Epithelial cell of esophagus (primary cell): Measurements from ENCODE around the gene TOM1L2.
A peak's percentile ranks its signal among the peaks of the same experiment; 100 is the strongest.

Experiments used
- DNase-seq: peaks from one replicate; pipeline ENCODE4 v3.0.0; 2010; ENCODE audit warnings: low read depth
- H3K4me3 ChIP-seq: 2 replicates; pipeline ENCODE4 v1.5.1; 2011; ENCODE audit warnings: mild to moderate bottlenecking, low read length, control low read depth
- CTCF ChIP-seq: IDR thresholded peaks from 2 replicates; pipeline ENCODE4 v1.5.1; 2011; ENCODE audit warnings: low read depth, mild to moderate bottlenecking, low read length, control low read depth, inconsistent platforms; ENCODE audit not compliant: insufficient read depth; ENCODE audit errors: missing control alignments

Gene TOM1L2

GRCh38 chr17:17824119-17824782, 147.9 kb downstream of the TOM1L2 start:
- H3K4me3 ChIP-seq: peak overlapping the region; percentile 5
- no peak for DNase-seq
- no peak for TF ChIP-seq CTCF

GRCh38 chr17:17823433-17824118, 148.6 kb downstream of the TOM1L2 start:
- H3K4me3 ChIP-seq: peak overlapping the region; percentile 78
- DNase-seq: peak; percentile 88
- no peak for TF ChIP-seq CTCF

GRCh38 chr17:17822616-17823015, 149.6 kb downstream of the TOM1L2 start:
- peak overlapping the region; percentile 78 for H3K4me3 ChIP-seq
- no peak for DNase-seq
- TF ChIP-seq CTCF: no peak

GRCh38 chr17:17822189-17822588, 150.0 kb downstream of the TOM1L2 start:
- DNase-seq: no peak
- TF ChIP-seq CTCF: no peak
- H3K4me3 ChIP-seq: peak overlapping the region; percentile 78

- DNase-seq: no peak
- peak overlapping the region; percentile 78 for H3K4me3 ChIP-seq
- TF ChIP-seq CTCF: no peak
These were observed 151.6 kb downstream of the TOM1L2 start for GRCh38 chr17:17820463-17821158.

- TF ChIP-seq CTCF: no peak
- no peak for DNase-seq
- peak overlapping the region; percentile 78 for H3K4me3 ChIP-seq
These were observed 152.2 kb downstream of the TOM1L2 start for GRCh38 chr17:17820046-17820445.
